Naive B cell (primary cell): ENCODE results near the gene DOCK4. TPM values are rescaled to one million over a fixed set of nuclear protein-coding genes. Genes with fewer than 3 reads are reported as not detected.
A peak's percentile ranks its signal among the peaks of the same experiment; 100 is the strongest.

Experiments
- ATAC-seq, 2 donors: fragments of 150-1000 bp; cut with Tn5 transposase; 2 replicates each; pipeline ENCODE4 v1.10.0; 2021; ENCODE audit warnings: low read depth in 2 of 2, mild to moderate bottlenecking in 2 of 2, moderate library complexity in 2 of 2
- DNase-seq: peaks from one replicate; pipeline ENCODE4 v3.0.0; 2022
- H3K27ac Mint-ChIP-seq, 6 donors: one replicate each; pipeline ENCODE4 v1.8.0; 2020 to 2022; ENCODE audit warnings: mild to moderate bottlenecking in 6 of 6, mixed read lengths in 6 of 6, moderate library complexity in 5 of 6, inconsistent platforms in 2 of 6
- H3K27me3 Mint-ChIP-seq, 3 donors: one replicate each; pipeline ENCODE4 v1.8.0; 2021 to 2022; ENCODE audit warnings: mixed read lengths in 3 of 3, mild to moderate bottlenecking in 1 of 3
- H3K36me3 Mint-ChIP-seq, 2 donors: one replicate each; pipeline ENCODE4 v1.8.0; 2020 to 2022; ENCODE audit warnings: mixed read lengths in 2 of 2, inconsistent platforms in 1 of 2, mild to moderate bottlenecking in 1 of 2
- H3K4me1 Mint-ChIP-seq, 3 donors: one replicate each; pipeline ENCODE4 v1.8.0; 2020 to 2022; ENCODE audit warnings: mixed read lengths in 3 of 3, inconsistent platforms in 1 of 3, mild to moderate bottlenecking in 1 of 3, moderate library complexity in 1 of 3
- H3K4me3 Mint-ChIP-seq, 8 donors: one replicate each; pipeline ENCODE4 v1.8.0; 2020 to 2022; ENCODE audit warnings: mild to moderate bottlenecking in 8 of 8, mixed read lengths in 8 of 8, moderate library complexity in 8 of 8, inconsistent platforms in 2 of 8
- H3K9me3 Mint-ChIP-seq, 7 donors: one replicate each; pipeline ENCODE4 v1.8.0; 2020 to 2022; ENCODE audit warnings: mixed read lengths in 7 of 7, mild to moderate bottlenecking in 5 of 7, inconsistent platforms in 2 of 7, moderate library complexity in 1 of 7
- polyA plus RNA-seq, 6 donors: library from polyadenylated mRNA; unstranded; fragments of 300-500 nt; fragmentation: Illumina TruSeq; gene quantifications; one replicate each; pipeline ENCODE4 v1.2.3, GENCODE V29; 2021; ENCODE audit warnings: low read depth in 6 of 6

The DOCK4 gene
- polyA plus RNA-seq, 6 donors from 2014 or later = 0.16 to 0.55 (median 0.28) TPM; not detected in 3

DNA sequence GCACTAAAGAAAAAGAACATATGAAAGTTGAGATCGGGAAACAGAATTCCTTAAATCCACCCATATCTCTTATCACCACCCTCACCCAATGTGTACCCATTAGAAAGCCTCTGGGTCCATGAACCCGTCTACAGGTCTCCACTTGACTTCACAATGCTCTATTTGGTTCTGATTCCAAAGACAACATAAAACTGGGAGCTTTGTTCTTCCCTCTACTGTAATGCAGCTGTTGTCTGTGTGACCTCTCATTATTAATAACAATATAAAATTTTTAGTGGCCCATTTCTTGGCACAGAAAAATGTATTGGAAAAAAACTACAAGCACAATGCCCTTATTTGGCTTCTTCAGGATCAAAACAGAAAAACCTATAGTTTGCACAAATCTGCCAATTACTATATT is 30.0 kb downstream of the DOCK4 start:
- H3K4me3 Mint-ChIP-seq = no peak overlapping the region
- no peak for DNase-seq
- H3K27me3 Mint-ChIP-seq = peaks cover 7 to 36% (median 32%) of the 10 kb centered on the region in 3 donors
- peaks cover 0 to 5% of the 10 kb centered on the region in 2 donors for H3K36me3 Mint-ChIP-seq
- no peaks in the 10 kb centered on the region for H3K9me3 Mint-ChIP-seq
- H3K27ac Mint-ChIP-seq = no peak overlapping the region
- H3K4me1 Mint-ChIP-seq = no peaks in the 10 kb centered on the region
- ATAC-seq = no peak

DNA sequence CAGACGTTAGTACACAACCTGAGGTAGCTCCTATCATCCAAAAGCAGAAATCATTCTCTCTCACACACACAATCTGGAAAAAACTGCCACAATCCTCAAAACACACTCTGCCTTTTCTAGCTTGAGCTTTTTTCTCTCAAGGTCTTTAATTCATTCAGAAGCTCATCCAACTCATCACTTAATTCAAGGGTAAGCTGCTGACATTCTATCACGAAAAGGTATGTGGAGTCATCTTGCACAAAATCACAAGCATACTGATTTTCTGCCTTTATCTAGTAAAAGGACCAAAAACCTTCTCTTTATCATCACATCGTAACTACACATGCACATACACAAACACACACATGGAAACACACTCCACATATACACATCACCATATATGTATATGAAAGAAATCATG is 32.0 kb downstream of the DOCK4 start:
- Mint-ChIP-seq H3K27ac (no peak overlapping the region), H3K4me1 (no peaks in the 10 kb centered on the region), H3K27me3 (peaks cover 7 to 30% (median 25%) of the 10 kb centered on the region in 3 donors), H3K36me3 (peaks cover 0 to 5% of the 10 kb centered on the region in 2 donors), H3K9me3 (no peaks in the 10 kb centered on the region), H3K4me3 (no peak overlapping the region)
- ATAC-seq = no peak
- DNase-seq = no peak

DNA sequence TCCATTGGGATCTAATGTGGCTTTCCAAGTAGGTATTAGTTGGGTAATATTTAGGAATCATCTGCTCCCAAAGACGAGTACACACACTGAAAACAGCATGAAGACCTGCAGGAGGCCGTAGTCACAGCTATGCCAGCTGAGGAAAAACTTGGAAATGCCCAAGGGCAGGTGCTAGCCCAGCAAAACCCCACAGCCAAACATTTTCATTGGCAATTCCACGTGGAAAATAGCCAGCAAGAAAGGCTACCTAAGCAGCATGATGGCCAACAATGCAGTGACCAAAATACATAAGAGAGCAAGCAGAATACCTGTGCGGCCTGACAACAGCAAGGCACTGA is 32.7 kb downstream of the DOCK4 start:
- Mint-ChIP-seq H3K36me3 (peaks cover 0 to 5% of the 10 kb centered on the region in 2 donors), H3K4me3 (no peak overlapping the region), H3K4me1 (no peaks in the 10 kb centered on the region), H3K27ac (no peak overlapping the region), H3K27me3 (peaks cover 12 to 30% (median 25%) of the 10 kb centered on the region in 3 donors), H3K9me3 (no peaks in the 10 kb centered on the region)
- no peak for DNase-seq
- no peak for ATAC-seq

DNA sequence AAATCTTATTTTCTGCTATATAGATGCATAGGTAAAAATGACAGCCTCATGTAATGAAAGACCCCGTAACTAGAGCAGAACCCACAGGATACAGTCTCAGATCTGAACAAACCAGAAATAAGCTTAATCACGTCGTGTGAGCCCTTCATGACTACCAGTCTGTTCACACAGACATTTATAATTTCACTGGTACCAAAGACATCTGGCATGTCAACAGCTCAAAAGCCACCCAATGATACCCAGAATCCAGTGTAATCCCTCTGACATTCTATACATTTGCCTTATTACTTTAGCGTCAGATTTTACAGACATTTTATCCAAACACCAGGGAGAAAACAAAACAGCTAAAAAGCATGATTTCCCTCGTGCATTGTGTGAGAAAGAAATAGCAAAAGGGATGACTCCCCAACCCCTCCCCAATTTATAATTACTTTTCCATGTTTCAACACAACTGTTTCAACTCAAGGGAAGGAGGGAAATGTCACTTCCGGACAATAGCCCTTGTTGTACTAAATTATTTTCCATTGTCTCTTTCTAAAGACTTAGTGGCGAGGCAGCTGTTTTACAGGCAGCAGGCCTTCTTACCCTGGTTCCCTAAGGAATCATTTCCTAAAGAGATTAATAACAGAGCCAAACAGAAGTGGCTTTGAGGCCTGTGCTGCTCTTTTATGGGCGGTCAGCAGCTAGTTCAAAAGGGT is 33.2 kb downstream of the DOCK4 start:
- H3K27me3 Mint-ChIP-seq = peaks cover 12 to 25% (median 22%) of the 10 kb centered on the region in 3 donors
- H3K4me1 Mint-ChIP-seq = no peaks in the 10 kb centered on the region
- H3K9me3 Mint-ChIP-seq = no peaks in the 10 kb centered on the region
- no peak overlapping the region for H3K27ac Mint-ChIP-seq
- no peak overlapping the region for H3K4me3 Mint-ChIP-seq
- H3K36me3 Mint-ChIP-seq = peaks cover 0 to 5% of the 10 kb centered on the region in 2 donors
- DNase-seq (no peak), ATAC-seq (no peak)

DNA sequence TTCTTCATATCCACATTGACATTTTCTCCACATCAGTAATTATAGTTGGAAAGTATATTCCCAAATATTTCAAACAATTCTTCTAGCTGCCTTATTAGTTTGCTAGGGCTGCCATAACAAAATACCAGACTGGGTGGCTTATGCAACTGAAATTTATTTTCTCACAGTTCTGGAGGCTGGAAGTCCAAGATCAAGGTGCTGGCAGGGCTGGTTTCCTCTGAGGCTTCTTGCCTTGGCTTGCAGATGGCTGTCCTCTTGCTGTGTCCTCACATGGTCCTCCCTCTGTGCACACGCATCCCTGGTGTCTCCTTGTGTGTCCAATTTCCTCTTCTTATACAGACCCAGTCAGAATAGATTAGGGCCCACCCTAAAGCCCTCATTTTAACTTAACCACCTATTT is 34.5 kb downstream of the DOCK4 start:
- H3K4me3 Mint-ChIP-seq = no peak overlapping the region
- no peaks in the 10 kb centered on the region for H3K4me1 Mint-ChIP-seq
- H3K27me3 Mint-ChIP-seq = peaks cover 12 to 16% (median 13%) of the 10 kb centered on the region in 3 donors
- ATAC-seq (no peak), DNase-seq (no peak)
- no peaks in the 10 kb centered on the region for H3K9me3 Mint-ChIP-seq
- no peak overlapping the region for H3K27ac Mint-ChIP-seq
- peaks cover 0 to 5% of the 10 kb centered on the region in 2 donors for H3K36me3 Mint-ChIP-seq

DNA sequence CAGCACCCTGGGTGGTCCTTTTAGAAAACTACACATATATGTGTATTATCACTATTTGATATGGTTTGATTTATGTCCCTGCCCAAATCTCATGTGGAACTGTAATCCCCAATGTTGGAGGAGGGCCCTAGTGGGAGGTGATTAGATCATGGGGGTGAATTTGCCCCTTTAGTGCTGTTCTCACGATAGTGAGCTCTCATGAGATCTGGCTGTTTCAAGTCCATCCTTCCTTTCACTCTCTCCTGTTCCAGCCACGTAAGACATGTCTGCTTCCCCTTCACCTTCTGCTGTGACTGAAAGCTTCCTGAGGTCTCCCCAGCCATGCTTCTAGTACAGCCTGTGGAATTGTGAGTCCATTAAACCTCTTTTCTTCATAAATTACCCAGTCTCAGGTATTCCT is 37.3 kb downstream of the DOCK4 start:
- Mint-ChIP-seq H3K9me3 (no peaks in the 10 kb centered on the region), H3K4me3 (no peak overlapping the region), H3K4me1 (no peaks in the 10 kb centered on the region), H3K27me3 (peaks cover 3 to 7% (median 5%) of the 10 kb centered on the region in 3 donors), H3K27ac (no peak overlapping the region), H3K36me3 (no peaks in the 10 kb centered on the region)
- ATAC-seq (no peak), DNase-seq (no peak)

DNA sequence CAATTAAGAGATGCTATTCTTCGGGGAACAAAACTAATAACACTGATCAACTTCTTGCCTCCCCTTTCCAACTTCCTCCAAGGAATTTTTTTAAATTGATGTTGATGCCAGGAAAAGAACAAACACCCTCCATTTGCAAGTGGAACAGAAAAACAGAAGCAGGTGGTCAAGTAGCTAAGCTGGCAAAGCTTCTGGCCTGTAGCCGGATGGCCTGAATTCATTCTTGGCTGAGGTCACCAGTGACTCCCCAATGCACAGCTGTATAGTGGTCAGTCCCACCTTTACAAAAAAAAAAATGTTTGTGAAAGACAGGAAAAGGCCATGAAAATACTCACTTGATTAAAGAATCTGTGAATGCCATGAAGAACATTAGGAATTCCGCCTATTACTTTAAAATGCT is 39.1 kb downstream of the DOCK4 start:
- Mint-ChIP-seq H3K27ac (no peak overlapping the region), H3K27me3 (peaks cover 0 to 5% (median 5%) of the 10 kb centered on the region in 3 donors), H3K4me3 (no peak overlapping the region), H3K9me3 (no peaks in the 10 kb centered on the region), H3K4me1 (no peaks in the 10 kb centered on the region), H3K36me3 (no peaks in the 10 kb centered on the region)
- ATAC-seq (no peak), DNase-seq (no peak)

DNA sequence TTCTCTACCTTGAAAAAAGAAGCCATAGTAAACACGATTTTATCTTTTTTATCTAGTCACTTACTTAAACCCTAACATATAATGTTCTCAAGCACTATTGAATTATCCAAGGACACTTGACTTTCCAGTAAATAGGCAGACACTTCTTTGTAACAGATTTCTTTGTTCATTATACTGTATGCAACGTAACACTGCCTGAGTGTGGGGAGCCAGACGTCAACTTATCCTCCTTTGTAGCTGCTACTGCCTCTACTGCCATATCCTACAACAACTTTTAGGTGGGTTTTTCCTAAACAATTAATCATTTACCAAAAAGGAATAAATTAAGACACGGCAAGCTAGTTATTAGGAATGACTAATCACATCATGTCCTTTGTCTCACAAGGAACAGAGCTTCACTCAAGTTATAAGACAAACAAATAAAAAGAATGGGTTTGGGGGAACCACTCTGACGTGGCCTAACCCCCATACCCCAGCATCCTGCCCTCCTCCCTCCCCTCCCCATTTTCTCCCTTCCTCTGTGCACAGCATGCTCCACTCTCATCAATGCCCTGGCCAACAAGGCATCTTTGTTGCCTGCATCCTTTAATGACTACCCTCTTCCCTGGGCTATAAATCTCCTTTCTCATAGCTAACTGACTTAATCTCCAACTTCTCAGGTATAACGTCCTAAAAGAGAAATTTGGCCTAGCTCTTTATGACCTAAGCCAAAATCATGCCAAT is 43.3 kb downstream of the DOCK4 start:
- Mint-ChIP-seq H3K4me1 (peaks cover 6 to 7% (median 6%) of the 10 kb centered on the region in 3 donors), H3K9me3 (no peaks in the 10 kb centered on the region), H3K36me3 (no peaks in the 10 kb centered on the region), H3K27ac (no peak overlapping the region), H3K4me3 (no peak overlapping the region), H3K27me3 (no peaks in the 10 kb centered on the region)
- ATAC-seq (no peak), DNase-seq (no peak)

DNA sequence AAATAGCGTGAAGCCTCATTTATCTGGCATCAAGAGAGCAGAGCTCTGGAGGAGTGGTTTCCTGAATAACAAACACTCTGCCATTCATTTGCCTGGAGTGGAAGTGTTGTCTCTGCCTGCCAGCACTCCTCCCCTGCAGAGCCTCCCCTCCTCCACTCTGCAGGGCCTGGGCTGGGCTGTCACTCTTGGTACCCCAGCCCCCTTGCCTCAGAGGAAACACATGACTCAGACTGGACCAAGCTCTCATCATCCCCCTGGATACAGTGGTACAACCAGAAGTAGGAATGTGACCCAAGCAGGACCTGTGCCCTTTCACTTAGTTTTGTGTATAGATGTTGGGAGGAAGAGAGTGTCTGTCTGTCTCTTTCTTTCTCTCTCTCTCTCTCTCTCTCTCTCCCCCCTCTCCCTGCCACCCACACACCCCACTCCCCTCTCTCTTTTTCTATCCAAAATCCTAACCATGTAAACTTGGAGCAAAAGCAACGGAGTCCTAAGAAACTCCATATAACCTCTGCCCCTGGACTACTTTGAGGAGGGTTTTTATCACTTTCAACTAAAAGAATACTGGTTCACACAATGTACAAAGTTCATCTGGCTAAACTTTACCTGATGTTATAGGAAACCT is 43.9 kb downstream of the DOCK4 start:
- Mint-ChIP-seq H3K9me3 (no peaks in the 10 kb centered on the region), H3K27ac (no peak overlapping the region), H3K36me3 (no peaks in the 10 kb centered on the region), H3K27me3 (no peaks in the 10 kb centered on the region), H3K4me3 (no peak overlapping the region), H3K4me1 (peaks cover 6 to 7% (median 6%) of the 10 kb centered on the region in 3 donors)
- DNase-seq (no peak), ATAC-seq (no peak)

DNA sequence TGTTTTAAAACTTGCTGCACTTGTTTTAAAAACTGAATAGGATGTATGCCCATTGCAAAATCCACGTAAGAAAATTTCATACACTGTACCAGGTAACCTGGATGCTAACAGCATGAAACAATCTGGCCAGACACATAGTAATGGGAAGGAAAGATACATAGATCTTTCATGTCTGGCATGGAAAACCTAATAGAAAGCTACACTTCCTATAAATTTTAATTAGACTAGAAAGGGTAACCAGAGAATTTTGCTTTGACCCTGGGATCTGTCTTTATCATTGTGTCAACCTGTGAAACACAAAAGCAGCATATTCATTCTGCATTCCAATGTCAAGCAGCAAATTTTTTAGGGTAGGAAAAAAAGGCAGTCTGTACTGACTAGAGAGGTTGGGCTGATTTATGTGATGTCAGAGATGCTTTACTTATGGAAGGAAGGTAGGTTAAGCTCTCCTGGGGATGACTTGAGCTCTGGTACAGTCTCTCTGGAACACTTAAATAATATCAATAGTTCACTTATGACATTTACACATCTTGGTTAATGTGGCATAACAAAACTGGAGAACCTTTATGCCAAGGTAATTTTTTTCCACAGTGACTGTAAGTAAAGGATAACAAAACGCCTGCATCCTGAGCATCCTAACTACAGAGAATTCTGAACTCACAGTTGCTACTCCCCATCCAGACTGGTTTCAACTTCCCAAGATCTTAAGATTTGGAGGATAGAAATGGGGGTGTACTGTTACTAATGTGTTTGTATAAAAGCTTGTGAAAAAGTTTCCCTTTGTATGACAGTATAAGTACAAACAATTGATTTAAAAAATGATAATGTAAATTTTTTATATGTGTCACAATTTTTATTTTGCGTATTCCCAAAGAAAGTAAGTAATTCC is 44.7 kb downstream of the DOCK4 start:
- Mint-ChIP-seq H3K4me1 (peaks cover 6 to 7% (median 6%) of the 10 kb centered on the region in 3 donors), H3K27me3 (no peaks in the 10 kb centered on the region)

DNA sequence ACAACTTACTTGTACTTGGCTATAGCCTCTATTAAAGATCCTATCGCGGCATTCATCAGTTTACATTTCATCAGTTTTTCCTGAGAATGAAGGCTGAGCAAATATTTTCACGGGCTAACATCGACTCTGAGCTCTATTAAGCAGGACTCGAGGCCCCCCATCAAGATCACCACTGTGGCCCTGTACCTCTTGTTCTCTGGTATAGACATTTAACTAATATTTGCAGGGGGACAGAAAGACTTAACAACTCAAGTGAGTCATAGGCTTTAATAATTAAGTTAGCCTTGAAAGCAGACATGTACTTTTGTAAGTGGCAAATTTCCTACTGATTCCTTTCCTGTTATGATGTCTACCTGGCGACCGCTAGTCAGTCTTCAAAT is 45.4 kb downstream of the DOCK4 start:
- peaks cover 6 to 7% (median 6%) of the 10 kb centered on the region in 3 donors for H3K4me1 Mint-ChIP-seq
- DNase-seq = no peak
- ATAC-seq = no peak
- H3K27me3 Mint-ChIP-seq = no peaks in the 10 kb centered on the region
- H3K4me3 Mint-ChIP-seq = no peak overlapping the region
- H3K9me3 Mint-ChIP-seq = no peaks in the 10 kb centered on the region
- H3K36me3 Mint-ChIP-seq = no peaks in the 10 kb centered on the region
- H3K27ac Mint-ChIP-seq = no peak overlapping the region

More for the DNA sequence above, 44.7 kb downstream of the DOCK4 start:
- H3K4me3 Mint-ChIP-seq = no peak overlapping the region
- DNase-seq (no peak), ATAC-seq (no peak)
- H3K27ac Mint-ChIP-seq = no peak overlapping the region
- H3K9me3 Mint-ChIP-seq = no peaks in the 10 kb centered on the region
- no peaks in the 10 kb centered on the region for H3K36me3 Mint-ChIP-seq

DNA sequence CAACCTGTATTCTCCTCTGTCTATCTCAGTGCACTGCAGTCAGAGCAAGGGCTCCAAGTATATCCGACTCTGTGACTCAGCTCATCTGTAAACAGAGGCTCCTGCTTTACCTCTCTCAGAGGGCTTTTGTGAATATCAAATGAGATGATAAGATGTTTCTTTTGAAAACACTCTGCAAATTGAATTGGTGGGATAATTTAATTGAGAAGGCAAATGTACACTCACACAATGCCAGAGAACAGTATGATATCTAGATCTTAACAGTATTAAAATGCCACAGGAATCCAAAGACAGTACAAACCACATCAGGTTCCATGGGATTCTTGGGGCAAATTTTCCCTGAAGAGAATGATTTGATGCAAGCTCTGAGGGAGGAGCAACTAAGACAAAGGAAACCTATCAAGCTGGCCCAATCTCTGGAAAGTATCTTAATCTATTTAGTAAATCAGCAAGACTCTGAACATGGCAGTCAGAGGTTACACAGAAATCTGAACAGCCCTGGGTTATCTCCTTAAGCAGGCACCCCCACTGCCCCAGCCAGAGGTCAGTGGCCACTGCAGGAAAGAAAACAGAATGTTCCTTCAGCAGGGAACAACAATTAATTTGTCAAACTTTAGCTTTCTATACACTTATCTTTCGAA is 45.9 kb downstream of the DOCK4 start:
- DNase-seq (no peak), ATAC-seq (no peak)
- H3K27me3 Mint-ChIP-seq = no peaks in the 10 kb centered on the region
- H3K9me3 Mint-ChIP-seq = no peaks in the 10 kb centered on the region
- no peak overlapping the region for H3K4me3 Mint-ChIP-seq
- peaks cover 6 to 7% (median 6%) of the 10 kb centered on the region in 3 donors for H3K4me1 Mint-ChIP-seq
- H3K36me3 Mint-ChIP-seq = no peaks in the 10 kb centered on the region
- no peak overlapping the region for H3K27ac Mint-ChIP-seq

DNA sequence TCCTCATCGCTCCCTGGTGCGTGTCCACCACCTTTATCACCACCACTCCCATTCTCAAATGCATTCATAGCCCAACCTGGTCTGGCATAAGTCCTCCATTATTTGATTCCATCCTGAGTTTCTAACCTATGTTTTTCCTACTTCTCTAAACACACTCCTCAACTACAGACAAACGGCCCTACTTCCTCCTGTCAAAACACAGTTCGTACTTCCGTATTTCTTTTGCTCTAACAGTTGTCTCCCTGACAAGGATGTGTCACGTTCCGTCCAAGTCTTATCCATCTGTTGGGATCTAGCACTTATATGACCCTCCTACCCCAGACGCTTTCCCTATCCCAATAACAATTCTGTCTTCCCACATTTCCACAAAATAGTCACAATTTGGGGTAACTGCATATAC is 46.8 kb downstream of the DOCK4 start:
- H3K9me3 Mint-ChIP-seq = no peaks in the 10 kb centered on the region
- H3K27ac Mint-ChIP-seq = peak overlapping the region in 1 of 6 donors; percentile 34
- peak in 1 of 2 donors; percentile 43 for ATAC-seq
- no peak for DNase-seq
- no peaks in the 10 kb centered on the region for H3K36me3 Mint-ChIP-seq
- peaks cover 0 to 5% (median 0%) of the 10 kb centered on the region in 3 donors for H3K27me3 Mint-ChIP-seq
- H3K4me3 Mint-ChIP-seq = no peak overlapping the region
- peaks cover 6 to 7% (median 6%) of the 10 kb centered on the region in 3 donors for H3K4me1 Mint-ChIP-seq
